Kidney epithelial cell (primary cell): Measurements from ENCODE around the gene CATSPERD. TPM values are rescaled to one million over a fixed set of nuclear protein-coding genes. Genes with fewer than 3 reads are reported as not detected.
"Not testable (repeated sequence)": the region's sequence is repeated elsewhere in the genome, so short reads cannot be mapped to it uniquely, and the experiment has no call there.

Source experiments
- DNase-seq: peaks from one replicate; pipeline ENCODE4 v3.0.0-alpha.2; 2010; ENCODE audit warnings: low read depth
- H3K27me3 ChIP-seq: 2 replicates; pipeline ENCODE4 v1.6.0; 2011; ENCODE audit warnings: low read length; ENCODE audit not compliant: control insufficient read depth, insufficient read depth
- H3K36me3 ChIP-seq: 2 replicates; pipeline ENCODE4 v1.5.1; 2011; ENCODE audit warnings: low read length; ENCODE audit not compliant: control insufficient read depth, insufficient read depth
- H3K4me3 ChIP-seq: 2 replicates; pipeline ENCODE4 v1.5.1; 2011; ENCODE audit warnings: low read depth, mild to moderate bottlenecking, control low read depth, low read length
- CTCF ChIP-seq: IDR thresholded peaks from 2 replicates; pipeline ENCODE4 v1.5.1; 2011; ENCODE audit warnings: mild to moderate bottlenecking, moderate library complexity, low read length, control low read depth, inconsistent platforms; ENCODE audit not compliant: insufficient read depth, poor library complexity, severe bottlenecking
- total RNA-seq: library from RNA; depleted of rRNA; stranded (reverse); fragments of >200 nt; gene quantifications from 2 replicates; pipeline ENCODE4 v1.2.3, GENCODE V29; 2015

CATSPERD gene
- total RNA-seq, 1 donor from 2014 or later = not detected

DNA sequence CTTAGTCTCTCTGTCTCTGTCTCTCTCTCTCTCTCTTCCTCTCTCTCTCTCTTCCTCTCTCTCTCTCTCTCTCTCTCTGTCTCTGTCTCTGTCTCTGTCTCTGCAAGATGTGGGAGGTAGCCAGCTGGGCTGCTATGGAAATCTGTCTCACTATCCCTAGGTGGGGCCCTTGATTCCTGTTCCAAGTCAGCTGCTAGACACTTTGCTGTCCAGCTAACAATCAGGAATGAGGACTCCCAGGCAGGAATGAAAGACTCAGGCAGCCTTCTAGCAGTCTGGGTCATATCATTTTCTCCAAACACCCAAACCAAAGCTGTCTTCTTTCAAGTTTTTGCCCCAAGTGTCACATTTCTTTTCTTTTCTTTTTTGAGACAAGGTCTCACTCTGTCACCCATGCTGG, 23.2 kb downstream of the CATSPERD start:
- Histone ChIP-seq H3K36me3 (no peaks in the 10 kb centered on the region), H3K4me3 (no peak overlapping the region), H3K27me3 (no peaks in the 10 kb centered on the region)
- DNase-seq = no peak
- TF ChIP-seq CTCF = no peak

DNA sequence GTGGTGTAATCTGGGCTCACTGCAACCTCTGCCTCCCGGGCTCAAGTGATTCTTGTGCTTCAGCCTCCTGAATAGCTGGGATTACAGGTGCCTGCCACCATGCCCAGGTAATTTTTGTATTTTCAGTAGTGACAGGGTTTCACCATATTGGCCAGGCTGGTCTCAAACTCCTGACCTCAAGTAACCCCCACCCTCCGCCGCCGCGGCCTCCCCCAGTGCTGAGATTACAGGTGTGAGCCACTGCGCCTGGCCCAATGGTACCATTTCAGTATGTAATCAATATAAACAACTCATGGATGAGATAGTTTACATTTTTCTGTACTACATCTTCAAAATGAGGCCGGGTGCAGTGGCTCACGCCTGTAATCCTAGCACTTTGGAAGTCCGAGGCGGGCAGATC, 24.6 kb downstream of the CATSPERD start:
- H3K27me3 ChIP-seq, DNase-seq, H3K36me3 ChIP-seq, H3K4me3 ChIP-seq: not testable (repeated sequence)

DNA sequence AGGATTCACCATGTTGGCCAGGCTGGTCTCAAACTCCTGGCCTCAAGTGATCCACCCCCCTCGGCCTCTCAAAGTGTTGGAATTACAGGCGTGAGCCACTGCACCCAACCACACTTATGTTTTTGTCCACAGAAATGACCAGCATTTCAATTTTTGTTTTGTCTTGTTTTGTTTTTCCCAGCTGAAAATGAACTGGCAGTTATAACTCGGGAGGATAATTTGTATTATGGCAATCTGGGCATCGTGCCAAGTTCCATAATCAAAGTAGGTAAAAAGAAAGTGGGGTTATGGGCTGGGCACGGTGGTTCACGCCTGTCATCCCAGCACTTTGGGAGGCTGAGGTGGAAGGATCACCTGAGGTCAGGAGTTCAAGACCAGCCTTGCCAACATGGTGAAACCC, 28.5 kb downstream of the CATSPERD start:
- not testable (repeated sequence) for H3K27me3 ChIP-seq, DNase-seq, H3K4me3 ChIP-seq, H3K36me3 ChIP-seq

DNA sequence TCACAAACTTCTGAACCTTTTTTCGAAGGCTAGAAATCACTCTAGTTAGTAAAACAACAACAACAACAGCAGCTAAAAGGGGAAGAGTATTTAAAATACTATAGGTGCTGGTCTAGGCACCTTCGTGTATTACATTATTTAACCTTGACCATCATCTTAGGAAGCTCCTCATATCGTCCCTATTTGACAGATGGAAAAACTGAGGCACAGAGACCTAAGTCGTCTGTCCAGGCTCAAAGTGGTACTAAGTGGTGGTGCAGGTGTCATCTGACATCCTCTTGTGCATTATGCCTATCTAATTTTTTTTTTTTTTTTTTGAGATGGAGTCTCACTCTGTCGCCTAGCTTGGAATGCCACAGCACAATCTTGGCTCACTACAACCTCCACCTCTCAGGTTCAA, 29.1 kb downstream of the CATSPERD start:
- no peak for TF ChIP-seq CTCF
- H3K4me3 ChIP-seq = no peak overlapping the region
- H3K27me3 ChIP-seq = no peaks in the 10 kb centered on the region
- no peak for DNase-seq
- no peaks in the 10 kb centered on the region for H3K36me3 ChIP-seq

- Histone ChIP-seq H3K4me3 (no peak overlapping the region), H3K36me3 (no peaks in the 10 kb centered on the region), H3K27me3 (no peaks in the 10 kb centered on the region)
- no peak for DNase-seq
- no peak for TF ChIP-seq CTCF
Measured at GRCh38 chr19:5751709-5752108, 31.3 kb downstream of the CATSPERD start.

DNA sequence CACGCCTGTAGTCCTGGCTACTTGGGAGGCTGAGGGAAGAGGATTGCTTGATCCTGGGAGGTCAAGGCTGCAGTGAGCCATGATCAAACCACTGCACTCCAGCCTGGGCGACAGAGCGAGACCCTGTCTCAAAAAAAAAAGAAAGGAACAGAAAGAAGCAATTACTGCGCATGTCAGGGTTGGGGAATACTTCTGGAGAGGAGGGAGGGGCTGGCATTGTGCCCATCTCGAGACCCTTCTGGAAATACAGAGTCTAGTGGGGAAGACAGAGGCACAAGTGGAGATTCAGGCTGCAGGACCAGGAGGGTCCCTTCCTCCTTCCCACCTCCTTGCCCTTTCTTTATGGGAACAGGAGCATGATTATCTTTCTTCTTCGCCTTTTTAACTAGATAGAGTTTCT, 33.3 kb downstream of the CATSPERD start:
- no peak for TF ChIP-seq CTCF

DNA sequence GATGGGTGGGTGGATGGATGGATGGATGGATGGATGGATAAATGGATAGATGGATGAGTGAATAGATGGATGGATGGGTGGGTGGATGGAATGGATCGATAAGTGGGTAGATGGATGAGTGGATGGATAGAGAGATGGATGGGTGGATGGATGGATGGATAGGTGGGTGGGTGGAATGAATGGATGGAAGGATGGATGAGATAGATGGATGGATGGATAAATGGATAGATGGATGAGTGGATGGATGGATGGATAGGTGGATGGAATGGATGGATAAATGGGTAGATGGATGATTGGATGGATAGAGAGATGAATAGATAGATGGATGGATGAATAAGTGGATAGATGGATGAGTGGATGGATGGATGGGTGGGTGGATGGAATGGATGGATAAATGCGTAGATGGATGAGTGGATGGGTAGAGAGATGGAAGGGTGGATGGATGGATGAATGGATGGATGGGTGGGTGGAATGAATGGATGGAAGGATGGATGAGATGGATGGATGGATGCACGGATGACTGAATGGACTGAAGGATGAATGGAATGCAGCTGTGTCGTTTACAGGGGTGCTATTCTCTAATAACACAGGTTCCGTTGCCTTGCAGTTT, 42.3 kb downstream of the CATSPERD start:
- Histone ChIP-seq H3K27me3 (no peaks in the 10 kb centered on the region), H3K36me3 (no peaks in the 10 kb centered on the region), H3K4me3 (no peak overlapping the region)
- no peak for TF ChIP-seq CTCF
- no peak for DNase-seq

More for the DNA sequence above, 33.3 kb downstream of the CATSPERD start:
- no peaks in the 10 kb centered on the region for H3K27me3 ChIP-seq
- no peaks in the 10 kb centered on the region for H3K36me3 ChIP-seq
- DNase-seq = no peak
- H3K4me3 ChIP-seq = no peak overlapping the region
